Dendritic cell treated with granulocyte-macrophage colony-stimulating factor and Interleukin-4, amounts not matched to agents 40 ng/mL and 50 ng/mL, for 4 days (primary cell): ENCODE results near the gene GAS2L1.

ENCODE experiments used
- H3K27ac Mint-ChIP-seq: one replicate; pipeline ENCODE4 v1.8.0; 2022; ENCODE audit warnings: mild to moderate bottlenecking, mixed read lengths
- H3K27me3 Mint-ChIP-seq: one replicate; pipeline ENCODE4 v1.8.0; 2022; ENCODE audit warnings: mild to moderate bottlenecking, mixed read lengths
- H3K36me3 Mint-ChIP-seq: one replicate; pipeline ENCODE4 v1.8.0; 2022; ENCODE audit warnings: low read depth, mixed read lengths
- H3K4me1 Mint-ChIP-seq: one replicate; pipeline ENCODE4 v1.8.0; 2022; ENCODE audit warnings: low read depth, mixed read lengths
- H3K4me3 Mint-ChIP-seq: one replicate; pipeline ENCODE4 v1.8.0; 2022; ENCODE audit warnings: mild to moderate bottlenecking, moderate library complexity, mixed read lengths
- H3K9me3 Mint-ChIP-seq: one replicate; pipeline ENCODE4 v1.8.0; 2022; ENCODE audit warnings: mixed read lengths
- intact Hi-C: fragments of 100-400 bp; cut with micrococcal nuclease; formaldehyde crosslinking; loops from one replicate; pipeline ENCODE4 v1.15.0; 2022

Gene GAS2L1

GRCh38 chr22:29331658-29332300 is 25.3 kb downstream of the GAS2L1 start:
- Mint-ChIP-seq H3K27ac (no peak overlapping the region), H3K36me3 (peaks cover 100% of the 10 kb centered on the region), H3K4me3 (no peak overlapping the region), H3K9me3 (no peaks in the 10 kb centered on the region), H3K27me3 (no peaks in the 10 kb centered on the region), H3K4me1 (no peaks in the 10 kb centered on the region)
- intact Hi-C loops, result no loop called here

- Mint-ChIP-seq H3K4me3 (no peak overlapping the region), H3K9me3 (no peaks in the 10 kb centered on the region), H3K27ac (no peak overlapping the region), H3K36me3 (peaks cover 100% of the 10 kb centered on the region), H3K27me3 (no peaks in the 10 kb centered on the region), H3K4me1 (peaks cover 6% of the 10 kb centered on the region)
- intact Hi-C loops, result no loop called here
Measured at GRCh38 chr22:29332886-29333496, 26.5 kb downstream of the GAS2L1 start.

GRCh38 chr22:29334148-29334547 is 27.7 kb downstream of the GAS2L1 start:
- Mint-ChIP-seq H3K4me1 (peaks cover 13% of the 10 kb centered on the region), H3K27me3 (no peaks in the 10 kb centered on the region), H3K4me3 (no peak overlapping the region)

GRCh38 chr22:29334696-29335344 is 28.4 kb downstream of the GAS2L1 start:
- intact Hi-C loops, result no loop called here
- no peak overlapping the region for H3K4me3 Mint-ChIP-seq
- H3K9me3 Mint-ChIP-seq, result no peaks in the 10 kb centered on the region
- no peak overlapping the region for H3K27ac Mint-ChIP-seq
- peaks cover 100% of the 10 kb centered on the region for H3K36me3 Mint-ChIP-seq
- no peaks in the 10 kb centered on the region for H3K27me3 Mint-ChIP-seq
- peaks cover 19% of the 10 kb centered on the region for H3K4me1 Mint-ChIP-seq

More at GRCh38 chr22:29334148-29334547, 27.7 kb downstream of the GAS2L1 start:
- Mint-ChIP-seq H3K36me3 (peaks cover 100% of the 10 kb centered on the region), H3K27ac (no peak overlapping the region), H3K9me3 (no peaks in the 10 kb centered on the region)
- intact Hi-C loops, result no loop called here

GRCh38 chr22:29335656-29336055 is 29.2 kb downstream of the GAS2L1 start:
- Mint-ChIP-seq H3K27ac (no peak overlapping the region), H3K27me3 (no peaks in the 10 kb centered on the region), H3K4me3 (no peak overlapping the region), H3K4me1 (peaks cover 19% of the 10 kb centered on the region), H3K36me3 (peaks cover 100% of the 10 kb centered on the region), H3K9me3 (no peaks in the 10 kb centered on the region)
- intact Hi-C loops, result no loop called here

GRCh38 chr22:29336751-29337490 is 30.5 kb downstream of the GAS2L1 start:
- intact Hi-C loops, result no loop called here
- Mint-ChIP-seq H3K9me3 (no peaks in the 10 kb centered on the region), H3K27me3 (no peaks in the 10 kb centered on the region), H3K4me3 (no peak overlapping the region), H3K4me1 (peaks cover 19% of the 10 kb centered on the region), H3K36me3 (peaks cover 100% of the 10 kb centered on the region), H3K27ac (no peak overlapping the region)

GRCh38 chr22:29337631-29338284 is 31.3 kb downstream of the GAS2L1 start:
- Mint-ChIP-seq H3K4me1 (peaks cover 20% of the 10 kb centered on the region), H3K4me3 (no peak overlapping the region), H3K9me3 (no peaks in the 10 kb centered on the region), H3K27me3 (no peaks in the 10 kb centered on the region), H3K36me3 (peaks cover 100% of the 10 kb centered on the region), H3K27ac (peak overlapping the region; percentile 14)
- intact Hi-C loops, result no loop called here

- intact Hi-C loops, result no loop called here
- Mint-ChIP-seq H3K27ac (no peak overlapping the region), H3K4me1 (peaks cover 27% of the 10 kb centered on the region), H3K27me3 (no peaks in the 10 kb centered on the region), H3K36me3 (peaks cover 100% of the 10 kb centered on the region), H3K9me3 (no peaks in the 10 kb centered on the region), H3K4me3 (no peak overlapping the region)
Measured at GRCh38 chr22:29338398-29338797, 31.9 kb downstream of the GAS2L1 start.

- intact Hi-C loops, result no loop called here
- peaks cover 27% of the 10 kb centered on the region for H3K4me1 Mint-ChIP-seq
- no peaks in the 10 kb centered on the region for H3K27me3 Mint-ChIP-seq
- peaks cover 100% of the 10 kb centered on the region for H3K36me3 Mint-ChIP-seq
- no peak overlapping the region for H3K4me3 Mint-ChIP-seq
- H3K27ac Mint-ChIP-seq, result peak overlapping the region; percentile 2
- H3K9me3 Mint-ChIP-seq, result no peaks in the 10 kb centered on the region
Measured at GRCh38 chr22:29339381-29340235, 33.2 kb downstream of the GAS2L1 start.

- Mint-ChIP-seq H3K4me3 (no peak overlapping the region), H3K36me3 (peaks cover 100% of the 10 kb centered on the region), H3K4me1 (peaks cover 27% of the 10 kb centered on the region), H3K9me3 (no peaks in the 10 kb centered on the region), H3K27ac (no peak overlapping the region), H3K27me3 (no peaks in the 10 kb centered on the region)
- intact Hi-C loops, result no loop called here
Measured at GRCh38 chr22:29340566-29340965, 34.1 kb downstream of the GAS2L1 start.

- Mint-ChIP-seq H3K27me3 (no peaks in the 10 kb centered on the region), H3K27ac (no peak overlapping the region), H3K4me3 (no peak overlapping the region), H3K4me1 (peaks cover 27% of the 10 kb centered on the region), H3K9me3 (no peaks in the 10 kb centered on the region), H3K36me3 (peaks cover 100% of the 10 kb centered on the region)
- intact Hi-C loops, result no loop called here
Measured at GRCh38 chr22:29341056-29341848, 34.8 kb downstream of the GAS2L1 start.

GRCh38 chr22:29341849-29342127 is 35.3 kb downstream of the GAS2L1 start:
- Mint-ChIP-seq H3K36me3 (peaks cover 100% of the 10 kb centered on the region), H3K4me3 (no peak overlapping the region), H3K27me3 (no peaks in the 10 kb centered on the region), H3K4me1 (peaks cover 28% of the 10 kb centered on the region), H3K9me3 (no peaks in the 10 kb centered on the region), H3K27ac (no peak overlapping the region)
- intact Hi-C loops, result no loop called here
